ENCODE results near the gene ALKAL2. TPM values are rescaled to one million over a fixed set of nuclear protein-coding genes. Genes with fewer than 3 reads are reported as not detected.
A peak's percentile ranks its signal among the peaks of the same experiment; 100 is the strongest.

ALKAL2 gene
- total and polyA plus RNA-seq, 9 of the 15 experiments (the other 6 are each of a cell fraction or from before 2014, with no cell fraction given) = not detected

- Histone ChIP-seq H4K20me1 (replicated peaks; ENCODE audit: control insufficient read depth, insufficient read depth, low read length) (peaks cover 41% of the 10 kb centered on the region), H3K27me3 (ENCODE audit: control insufficient read depth in 2 of 2, insufficient read depth in 2 of 2, low read length in 2 of 2) (no peaks in the 10 kb centered on the region; a peak in 1 of 5 replicates), H3K9ac (ENCODE audit: insufficient read depth in 1 of 2, low read depth in 2 of 2, low read length in 2 of 2) (no peak overlapping the region), H3K9me3 (replicated peaks; ENCODE audit: control insufficient read depth, insufficient read depth, low read depth, low read length) (no peaks in the 10 kb centered on the region), H3K4me2 (ENCODE audit: insufficient read depth, low read length) (no peak overlapping the region), H3K79me2 (ENCODE audit: control insufficient read depth, insufficient read depth, low read length) (peaks cover 100% of the 10 kb centered on the region), H3K9me1 (ENCODE audit: control insufficient read depth, insufficient read depth, low read length) (peaks cover 8% of the 10 kb centered on the region), H3K27ac (ENCODE audit: extremely low read depth, low read depth, low read length) (no peak overlapping the region), H3K36me3 (ENCODE audit: control insufficient read depth, insufficient read depth, low read length) (peaks cover 77% of the 10 kb centered on the region), H2AFZ (ENCODE audit: low read depth, low read length) (no peak overlapping the region), H3K4me1 (replicated peaks in 1 of 2; ENCODE audit: control insufficient read depth in 2 of 2, insufficient read depth in 2 of 2, low read length in 2 of 2) (peaks cover 0 to 27% of the 10 kb centered on the region in 2 experiments; a peak in 3 of 5 replicates), H3K4me3 (no peak overlapping the region)
- intact Hi-C loops (cut with micrococcal nuclease) = no loop called here
- ChIA-PET CTCF (ENCODE audit: low intra/inter-chr PET ratio) (no interaction called here), POLR2A (interaction anchor here (0.5 kb wide), 1 partner anchor 12 kb away, joined by 3 read pairs; no protein-coding TSS in a partner anchor)
- WGBS (ENCODE audit: insufficient coverage, low coverage, missing lambda C conversion rate) = 44% methylated on average over 4 of the region's 4 CpGs
- FAIRE-seq (no peak), ATAC-seq (no peak), DNase-seq (ENCODE audit: extremely low read depth in 1 of 4, low spot score in 3 of 4) (no peak)
- BruUV-seq (replicated peaks) = no TSS peak
- in situ Hi-C loops (cut with MboI) = no loop called here
- TF ChIP-seq SPI1 (IDR thresholded peaks at IDR 0.05; ENCODE audit: borderline replicate concordance, low read depth, low read length) = peak; percentile 89
- no peak for TF ChIP-seq EP300 (IDR thresholded peaks at IDR 0.05; ENCODE audit: low read length)
These were observed 18.4 kb downstream of the ALKAL2 start for GRCh38 chr2:269356-270030.

- H3K79me2 ChIP-seq (ENCODE audit: control insufficient read depth, insufficient read depth, low read length) = peaks cover 89% of the 10 kb centered on the region
- no peak overlapping the region for H2AFZ ChIP-seq (ENCODE audit: low read depth, low read length)
- no peak overlapping the region for H3K9ac ChIP-seq (ENCODE audit: insufficient read depth in 1 of 2, low read depth in 2 of 2, low read length in 2 of 2)
- peaks cover 41% of the 10 kb centered on the region for H4K20me1 ChIP-seq (replicated peaks; ENCODE audit: control insufficient read depth, insufficient read depth, low read length)
- no peak overlapping the region for H3K27ac ChIP-seq (ENCODE audit: extremely low read depth, low read depth, low read length)
- POLR2A ChIA-PET = no interaction called here
- H3K9me3 ChIP-seq (replicated peaks; ENCODE audit: control insufficient read depth, insufficient read depth, low read depth, low read length) = no peaks in the 10 kb centered on the region
- H3K4me3 ChIP-seq = no peak overlapping the region
- H3K27me3 ChIP-seq (ENCODE audit: control insufficient read depth in 2 of 2, insufficient read depth in 2 of 2, low read length in 2 of 2) = no peaks in the 10 kb centered on the region; a peak in 1 of 5 replicates
- H3K9me1 ChIP-seq (ENCODE audit: control insufficient read depth, insufficient read depth, low read length) = peaks cover 8% of the 10 kb centered on the region
- in situ Hi-C loops (cut with MboI) = no loop called here
- peaks cover 65% of the 10 kb centered on the region for H3K36me3 ChIP-seq (ENCODE audit: control insufficient read depth, insufficient read depth, low read length)
- TF ChIP-seq STAT5A (IDR thresholded peaks at IDR 0.05; ENCODE audit: borderline replicate concordance, low read length) = no peak
- no peak for TF ChIP-seq ZC3H11A (IDR thresholded peaks at IDR 0.05; ENCODE audit: low read depth, low read length)
- no peak for TF ChIP-seq LARP7 (IDR thresholded peaks at IDR 0.05)
- TF ChIP-seq RBM17 (IDR thresholded peaks at IDR 0.05; ENCODE audit: borderline replicate concordance, low read depth, low read length) = no peak
- intact Hi-C loops (cut with micrococcal nuclease) = no loop called here
- DNase-seq (ENCODE audit: extremely low read depth in 1 of 4, low spot score in 3 of 4) (peak in 2 of 4 experiments; percentile 47 to 58), ATAC-seq (peak; percentile 50), FAIRE-seq (no peak)
- H3K4me2 ChIP-seq (ENCODE audit: insufficient read depth, low read length) = no peak overlapping the region
- no TSS peak for BruUV-seq (replicated peaks)
- CTCF ChIA-PET (ENCODE audit: low intra/inter-chr PET ratio) = no interaction called here
- peaks cover 11 to 27% of the 10 kb centered on the region in 2 experiments; a peak in 4 of 5 replicates for H3K4me1 ChIP-seq (replicated peaks in 1 of 2; ENCODE audit: control insufficient read depth in 2 of 2, insufficient read depth in 2 of 2, low read length in 2 of 2)
These were observed 19.6 kb downstream of the ALKAL2 start for GRCh38 chr2:268323-268722.
